ENCODE data around the gene TRPM7. TPM values are rescaled to one million over a fixed set of nuclear protein-coding genes. Genes with fewer than 3 reads are reported as not detected.
"Not testable (repeated sequence)": the region's sequence is repeated elsewhere in the genome, so short reads cannot be mapped to it uniquely, and the experiment has no call there.

The TRPM7 gene
- total RNA-seq, 4 donors from 2014 or later = 47.4 to 96.5 (median 48.8) TPM

- H3K4me3 ChIP-seq = no peak overlapping the region
- WGBS, 2 donors (ENCODE audit: low coverage in 1 of 2) = 80 to 86% methylated on average over 1 of the region's 1 CpG
- H3K9me3 ChIP-seq = no peaks in the 10 kb centered on the region
- no peak overlapping the region for H3K27ac ChIP-seq
- TF ChIP-seq POLR2A (IDR thresholded peaks at IDR 0.05) (no peak), POLR2AphosphoS5 (IDR thresholded peaks at IDR 0.05) (no peak), EP300 (IDR thresholded peaks at IDR 0.05; ENCODE audit: low read depth) (no peak)
- TF ChIP-seq, protein P1, sequence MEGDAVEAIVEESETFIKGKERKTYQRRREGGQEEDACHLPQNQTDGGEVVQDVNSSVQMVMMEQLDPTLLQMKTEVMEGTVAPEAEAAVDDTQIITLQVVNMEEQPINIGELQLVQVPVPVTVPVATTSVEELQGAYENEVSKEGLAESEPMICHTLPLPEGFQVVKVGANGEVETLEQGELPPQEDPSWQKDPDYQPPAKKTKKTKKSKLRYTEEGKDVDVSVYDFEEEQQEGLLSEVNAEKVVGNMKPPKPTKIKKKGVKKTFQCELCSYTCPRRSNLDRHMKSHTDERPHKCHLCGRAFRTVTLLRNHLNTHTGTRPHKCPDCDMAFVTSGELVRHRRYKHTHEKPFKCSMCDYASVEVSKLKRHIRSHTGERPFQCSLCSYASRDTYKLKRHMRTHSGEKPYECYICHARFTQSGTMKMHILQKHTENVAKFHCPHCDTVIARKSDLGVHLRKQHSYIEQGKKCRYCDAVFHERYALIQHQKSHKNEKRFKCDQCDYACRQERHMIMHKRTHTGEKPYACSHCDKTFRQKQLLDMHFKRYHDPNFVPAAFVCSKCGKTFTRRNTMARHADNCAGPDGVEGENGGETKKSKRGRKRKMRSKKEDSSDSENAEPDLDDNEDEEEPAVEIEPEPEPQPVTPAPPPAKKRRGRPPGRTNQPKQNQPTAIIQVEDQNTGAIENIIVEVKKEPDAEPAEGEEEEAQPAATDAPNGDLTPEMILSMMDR (IDR thresholded peaks at IDR 0.05) = no peak
- no peak for DNase-seq
- no peaks in the 10 kb centered on the region for H3K27me3 ChIP-seq
- intact Hi-C loops (cut with DNase I; ENCODE audit: low total_unique reads) = no loop called here
- H3K4me1 ChIP-seq = no peaks in the 10 kb centered on the region
- in situ Hi-C loops (cut with MboI; ENCODE audit: low pct_ligation_motif_present in 1 of 4, low pct_unique_long_range_greater_than_20kb in 1 of 4, low sequenced_read_pairs in 3 of 4) = no loop called here
- peaks cover 0 to 44% (median 13%) of the 10 kb centered on the region in 4 donors for H3K36me3 ChIP-seq
These were observed 61.9 kb downstream of the TRPM7 start for GRCh38 chr15:50624616-50625168.

- H3K4me3 ChIP-seq; in situ Hi-C loops (cut with MboI; ENCODE audit: low pct_ligation_motif_present in 1 of 4, low pct_unique_long_range_greater_than_20kb in 1 of 4, low sequenced_read_pairs in 3 of 4); H3K27ac ChIP-seq; H3K9me3 ChIP-seq; DNase-seq; H3K4me1 ChIP-seq; intact Hi-C loops (cut with DNase I; ENCODE audit: low total_unique reads); H3K27me3 ChIP-seq: not testable (repeated sequence)
- TF ChIP-seq, protein P1 (IDR thresholded peaks at IDR 0.05) = peak in 3 of 5 experiments; percentile 22 to 44 (median 37)
- H3K36me3 ChIP-seq = peaks cover 0 to 49% (median 5%) of the 10 kb centered on the region in 4 donors
- WGBS, 2 donors (ENCODE audit: low coverage in 1 of 2) = 83 to 86% methylated on average over 2 to 8 of the region's 8 CpGs
These were observed 64.1 kb downstream of the TRPM7 start for GRCh38 chr15:50622361-50622943.

DNA sequence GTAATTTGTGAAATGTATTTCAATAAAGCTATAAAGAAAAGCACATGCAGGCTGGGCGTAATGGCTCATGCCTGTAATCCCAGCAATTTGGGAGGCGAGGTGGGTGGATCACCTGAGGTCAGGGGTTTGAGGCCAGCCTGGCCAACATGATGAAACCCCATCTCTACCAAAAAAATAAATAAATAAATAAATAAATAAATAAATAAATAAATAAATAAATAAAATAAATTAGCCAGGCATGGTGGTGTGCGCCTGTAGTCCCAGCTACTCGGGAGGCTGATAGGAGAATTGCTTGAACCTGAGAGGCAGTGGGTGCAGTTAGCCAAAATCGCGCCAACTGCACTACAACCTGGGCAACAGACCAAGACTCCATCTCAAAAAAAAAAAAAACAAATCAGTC lies 69.6 kb downstream of the TRPM7 start:
- WGBS, 2 donors (ENCODE audit: low coverage in 1 of 2) = 88 to 99% methylated on average over 4 to 6 of the region's 6 CpGs
- H3K4me3 ChIP-seq; H3K9me3 ChIP-seq; intact Hi-C loops (cut with DNase I; ENCODE audit: low total_unique reads); H3K27me3 ChIP-seq; H3K4me1 ChIP-seq; H3K27ac ChIP-seq; DNase-seq; in situ Hi-C loops (cut with MboI; ENCODE audit: low pct_ligation_motif_present in 1 of 4, low pct_unique_long_range_greater_than_20kb in 1 of 4, low sequenced_read_pairs in 3 of 4): not testable (repeated sequence)
- H3K36me3 ChIP-seq = peaks cover 0 to 63% (median 8%) of the 10 kb centered on the region in 4 donors

- WGBS, 2 donors (ENCODE audit: low coverage in 1 of 2) = 98 to 100% methylated on average over 2 of the region's 2 CpGs
- H3K4me1 ChIP-seq; H3K27ac ChIP-seq; DNase-seq; intact Hi-C loops (cut with DNase I; ENCODE audit: low total_unique reads); in situ Hi-C loops (cut with MboI; ENCODE audit: low pct_ligation_motif_present in 1 of 4, low pct_unique_long_range_greater_than_20kb in 1 of 4, low sequenced_read_pairs in 3 of 4); H3K4me3 ChIP-seq; H3K9me3 ChIP-seq; H3K27me3 ChIP-seq: not testable (repeated sequence)
- H3K36me3 ChIP-seq = peaks cover 0 to 63% (median 8%) of the 10 kb centered on the region in 4 donors
These were observed 70.0 kb downstream of the TRPM7 start for GRCh38 chr15:50616554-50616953.

DNA sequence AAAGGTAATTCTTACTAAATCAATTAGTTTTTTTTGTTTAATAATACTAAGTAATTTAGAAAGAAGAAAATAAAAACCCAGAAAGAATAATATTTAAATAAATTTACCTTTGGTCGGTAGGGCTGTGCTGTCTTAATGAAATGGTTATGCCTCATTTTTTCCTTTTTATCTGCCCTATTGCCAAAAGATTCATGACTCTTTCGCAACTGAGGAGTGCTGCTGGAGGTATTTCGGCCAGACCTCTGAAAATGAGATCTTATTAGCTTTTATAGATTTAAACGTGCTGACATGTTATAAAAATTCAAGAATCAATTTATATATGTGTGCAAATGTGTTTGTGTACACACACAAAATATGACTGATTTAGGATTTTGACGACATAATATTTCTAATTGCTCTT lies 73.0 kb downstream of the TRPM7 start:
- 90% methylated on average over 5 of the region's 5 CpGs for WGBS, 2 donors (ENCODE audit: low coverage in 1 of 2)
- intact Hi-C loops (cut with DNase I; ENCODE audit: low total_unique reads) (no loop called here), in situ Hi-C loops (cut with MboI; ENCODE audit: low pct_ligation_motif_present in 1 of 4, low pct_unique_long_range_greater_than_20kb in 1 of 4, low sequenced_read_pairs in 3 of 4) (no loop called here)
- Histone ChIP-seq H3K36me3 (peaks cover 0 to 55% (median 17%) of the 10 kb centered on the region in 4 donors), H3K27ac (no peak overlapping the region), H3K27me3 (no peaks in the 10 kb centered on the region), H3K9me3 (no peaks in the 10 kb centered on the region), H3K4me3 (no peak overlapping the region), H3K4me1 (no peaks in the 10 kb centered on the region)
- TF ChIP-seq POLR2AphosphoS5 (IDR thresholded peaks at IDR 0.05) (no peak), EP300 (IDR thresholded peaks at IDR 0.05; ENCODE audit: low read depth) (no peak), POLR2A (IDR thresholded peaks at IDR 0.05) (no peak)
- TF ChIP-seq, protein P1 (IDR thresholded peaks at IDR 0.05) = no peak
- no peak for DNase-seq
